Measurements from ENCODE around the gene NRG2. TPM values are rescaled to one million over a fixed set of nuclear protein-coding genes. Genes with fewer than 3 reads are reported as not detected.

NRG2 gene
- total and polyA plus RNA-seq, 4 experiments from 2014 or later = 0.11 to 0.17 (median 0.15) TPM; not detected in 1

DNA sequence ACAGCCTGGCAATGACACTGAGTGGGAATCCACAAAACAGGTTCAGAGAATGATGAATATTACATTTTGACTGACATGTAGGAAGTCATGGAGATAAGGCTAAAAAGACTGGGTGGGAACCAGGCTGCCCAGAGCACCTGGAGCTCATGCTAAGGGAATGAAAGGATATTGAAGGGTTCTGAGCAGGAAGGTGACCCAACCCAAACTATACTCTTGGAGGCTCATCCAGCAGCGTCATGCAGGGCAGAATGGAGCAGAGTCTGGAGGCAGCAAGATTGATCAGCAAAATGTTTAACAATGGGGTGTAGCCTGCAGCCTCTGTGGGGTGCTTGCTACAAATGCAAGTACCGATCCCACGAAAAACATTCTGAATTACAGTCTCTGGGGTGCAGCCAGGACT lies 127.3 kb downstream of the NRG2 start:
- POLR2A ChIA-PET (ENCODE audit: partially characterized antibody) = no interaction called here
- H3K9me3 ChIP-seq (ENCODE audit: control insufficient read depth in 1 of 2, low read length in 2 of 2) = no peaks in the 10 kb centered on the region
- no peak overlapping the region for H3K27ac ChIP-seq (ENCODE audit: low read depth, low read length)
- no peaks in the 10 kb centered on the region for H3K4me1 ChIP-seq (ENCODE audit: insufficient read depth, low read length)
- CTCF ChIA-PET (ENCODE audit: partially characterized antibody) = interaction anchor here (1.6 kb wide), 1 partner anchor 53 kb away, joined by 5 read pairs; no protein-coding TSS in a partner anchor
- Mint-ChIP-seq H3K4me1 (no peaks in the 10 kb centered on the region), H3K4me3 (no peak overlapping the region), H3K27ac (no peak overlapping the region), H3K9me3 (peaks cover 0 to 4% (median under 1%) of the 10 kb centered on the region in 8 donors), H3K27me3 (peaks cover 14 to 18% of the 10 kb centered on the region in 2 donors), H3K36me3 (no peaks in the 10 kb centered on the region)
- intact Hi-C loops (cut with micrococcal nuclease) = no loop called here
- no peaks in the 10 kb centered on the region for H3K27me3 ChIP-seq (ENCODE audit: insufficient read depth, low read length)
- no peak for DNase-seq
- H3K36me3 ChIP-seq (ENCODE audit: insufficient read depth, low read length) = no peaks in the 10 kb centered on the region
- no peak overlapping the region for H3K4me3 ChIP-seq (ENCODE audit: low read length in 2 of 2)

DNA sequence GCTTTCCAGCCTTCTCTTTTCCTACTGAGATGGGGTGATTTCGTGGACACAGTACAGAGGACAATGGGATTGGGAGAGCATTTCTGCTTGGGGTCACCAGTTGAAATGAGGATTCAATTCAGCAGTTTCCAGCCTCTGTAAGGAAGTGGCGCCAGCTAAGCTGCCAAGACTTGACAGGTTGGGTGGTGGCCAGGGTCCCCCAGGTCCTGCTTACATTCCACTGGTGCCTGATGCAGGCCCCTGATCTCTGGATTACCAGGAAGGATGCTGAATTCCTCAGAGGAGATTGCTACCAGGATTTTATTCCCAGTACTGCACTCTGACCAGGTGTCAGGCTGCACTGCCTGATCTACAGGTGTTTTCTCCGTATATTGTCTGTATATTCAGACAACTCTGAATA lies 127.8 kb downstream of the NRG2 start:
- CTCF ChIA-PET (ENCODE audit: partially characterized antibody) = interaction anchor here (1.6 kb wide), 1 partner anchor 54 kb away, joined by 5 read pairs; no protein-coding TSS in a partner anchor

DNA sequence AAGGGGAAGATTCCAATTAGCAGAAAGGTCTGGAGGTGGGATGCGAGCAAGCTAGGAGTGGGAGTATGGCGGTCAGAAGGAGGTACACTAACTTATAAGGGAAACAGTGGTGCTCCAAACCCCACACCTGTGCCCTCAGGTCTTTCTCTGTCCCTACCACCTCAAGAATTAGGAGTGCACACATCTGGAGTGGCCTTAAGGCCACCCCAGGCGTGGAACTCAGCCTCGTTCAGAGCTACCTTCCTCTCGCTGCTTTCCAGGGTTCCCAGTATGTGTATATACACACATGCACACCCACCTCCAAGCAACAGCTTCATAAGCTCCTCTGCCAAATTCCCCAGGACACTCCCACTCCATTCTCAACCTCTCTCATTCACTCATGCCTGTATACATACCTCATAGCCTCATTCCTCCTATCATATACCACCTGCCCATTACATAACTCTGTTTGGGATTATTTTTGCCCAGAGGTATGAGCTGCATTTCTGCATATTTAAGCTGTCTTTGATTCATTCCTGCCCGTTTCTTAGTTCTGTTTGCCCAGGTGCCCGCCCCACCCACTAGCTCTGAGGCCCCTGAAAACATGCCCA lies 128.8 kb downstream of the NRG2 start:
- ChIA-PET CTCF (ENCODE audit: partially characterized antibody) (interaction anchor here (1.6 kb wide), 1 partner anchor 55 kb away, joined by 5 read pairs; no protein-coding TSS in a partner anchor), POLR2A (ENCODE audit: partially characterized antibody) (no interaction called here)
- no peaks in the 10 kb centered on the region for H3K9me3 ChIP-seq (ENCODE audit: control insufficient read depth in 1 of 2, low read length in 2 of 2)
- Mint-ChIP-seq H3K9me3 (peaks cover 0 to 4% (median under 1%) of the 10 kb centered on the region in 8 donors), H3K4me1 (no peaks in the 10 kb centered on the region), H3K27ac (no peak overlapping the region), H3K36me3 (no peaks in the 10 kb centered on the region), H3K4me3 (no peak overlapping the region), H3K27me3 (peaks cover 14 to 16% of the 10 kb centered on the region in 2 donors)
- intact Hi-C loops (cut with micrococcal nuclease) = no loop called here
- no peaks in the 10 kb centered on the region for H3K36me3 ChIP-seq (ENCODE audit: insufficient read depth, low read length)
- H3K27me3 ChIP-seq (ENCODE audit: insufficient read depth, low read length) = no peaks in the 10 kb centered on the region
- no peak for DNase-seq
- no peaks in the 10 kb centered on the region for H3K4me1 ChIP-seq (ENCODE audit: insufficient read depth, low read length)
- H3K27ac ChIP-seq (ENCODE audit: low read depth, low read length) = no peak overlapping the region
- no peak overlapping the region for H3K4me3 ChIP-seq (ENCODE audit: low read length in 2 of 2)

More for the DNA sequence above, 127.8 kb downstream of the NRG2 start:
- Histone ChIP-seq H3K27ac (ENCODE audit: low read depth, low read length) (no peak overlapping the region), H3K4me3 (ENCODE audit: low read length in 2 of 2) (no peak overlapping the region), H3K36me3 (ENCODE audit: insufficient read depth, low read length) (no peaks in the 10 kb centered on the region), H3K4me1 (ENCODE audit: insufficient read depth, low read length) (no peaks in the 10 kb centered on the region), H3K9me3 (ENCODE audit: control insufficient read depth in 1 of 2, low read length in 2 of 2) (no peaks in the 10 kb centered on the region), H3K27me3 (ENCODE audit: insufficient read depth, low read length) (no peaks in the 10 kb centered on the region)
- H3K36me3 Mint-ChIP-seq = no peaks in the 10 kb centered on the region
- H3K9me3 Mint-ChIP-seq = peaks cover 0 to 4% (median under 1%) of the 10 kb centered on the region in 8 donors
- DNase-seq = no peak
- H3K27ac Mint-ChIP-seq = no peak overlapping the region
- POLR2A ChIA-PET (ENCODE audit: partially characterized antibody) = no interaction called here
- H3K4me1 Mint-ChIP-seq = no peaks in the 10 kb centered on the region
- intact Hi-C loops (cut with micrococcal nuclease) = no loop called here
- peaks cover 14 to 16% of the 10 kb centered on the region in 2 donors for H3K27me3 Mint-ChIP-seq
- H3K4me3 Mint-ChIP-seq = no peak overlapping the region

DNA sequence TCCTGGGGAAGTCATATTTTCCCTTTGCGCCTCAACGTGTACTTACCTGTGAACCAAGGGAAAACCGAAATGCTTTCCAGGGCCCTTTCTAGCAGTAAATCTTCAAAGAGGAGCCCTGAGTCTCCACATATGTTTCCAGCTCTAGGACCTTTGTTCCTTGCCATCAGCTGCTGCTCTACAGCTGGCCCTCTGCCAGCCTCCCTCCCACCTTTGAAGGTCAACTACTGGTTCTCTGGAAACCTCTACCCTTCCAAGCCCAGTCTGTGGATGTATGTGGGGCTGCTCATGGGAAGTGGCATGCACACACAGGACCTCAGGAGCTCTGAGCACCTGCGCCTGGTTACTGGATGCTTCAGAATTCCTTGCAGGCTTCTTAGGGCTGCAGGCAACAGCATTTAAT lies 130.3 kb downstream of the NRG2 start:
- intact Hi-C loops (cut with micrococcal nuclease) = no loop called here
- DNase-seq = no peak
- H3K27ac Mint-ChIP-seq = no peak overlapping the region
- POLR2A ChIA-PET (ENCODE audit: partially characterized antibody) = no interaction called here
- no peak overlapping the region for H3K4me3 Mint-ChIP-seq
- CTCF ChIA-PET (ENCODE audit: partially characterized antibody) = no interaction called here
- H3K27ac ChIP-seq (ENCODE audit: low read depth, low read length) = no peak overlapping the region
- no peaks in the 10 kb centered on the region for H3K36me3 Mint-ChIP-seq
- peaks cover 14 to 16% of the 10 kb centered on the region in 2 donors for H3K27me3 Mint-ChIP-seq
- H3K36me3 ChIP-seq (ENCODE audit: insufficient read depth, low read length) = no peaks in the 10 kb centered on the region
- no peaks in the 10 kb centered on the region for H3K4me1 ChIP-seq (ENCODE audit: insufficient read depth, low read length)
- no peaks in the 10 kb centered on the region for H3K27me3 ChIP-seq (ENCODE audit: insufficient read depth, low read length)
- no peaks in the 10 kb centered on the region for H3K4me1 Mint-ChIP-seq
- H3K9me3 Mint-ChIP-seq = peaks cover 0 to 4% (median under 1%) of the 10 kb centered on the region in 8 donors
- H3K9me3 ChIP-seq (ENCODE audit: control insufficient read depth in 1 of 2, low read length in 2 of 2) = no peaks in the 10 kb centered on the region
- no peak overlapping the region for H3K4me3 ChIP-seq (ENCODE audit: low read length in 2 of 2)

DNA sequence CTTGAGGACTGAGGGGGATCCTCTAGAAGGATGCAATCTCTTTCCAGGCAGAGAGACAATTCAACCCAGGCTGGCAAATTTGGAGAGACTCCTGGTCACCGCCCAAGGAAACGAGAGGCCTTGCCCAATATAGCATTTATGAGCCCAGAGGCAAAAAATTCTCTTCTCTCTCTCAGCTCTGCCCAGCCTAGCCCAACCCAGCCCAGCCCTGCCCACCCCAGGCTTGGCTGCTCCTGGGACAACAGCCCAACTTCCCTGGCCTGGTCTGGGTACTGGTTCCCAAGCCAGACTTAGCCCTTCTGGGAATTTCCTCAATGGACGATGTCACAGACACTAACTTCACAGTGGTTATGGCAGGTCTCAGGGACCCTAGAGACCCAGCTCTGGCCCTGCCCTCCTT lies 130.9 kb downstream of the NRG2 start:
- intact Hi-C loops (cut with micrococcal nuclease) = no loop called here
- no peak overlapping the region for H3K4me3 ChIP-seq (ENCODE audit: low read length in 2 of 2)
- Mint-ChIP-seq H3K27me3 (peaks cover 14% of the 10 kb centered on the region in 2 donors), H3K27ac (no peak overlapping the region), H3K4me1 (no peaks in the 10 kb centered on the region), H3K4me3 (no peak overlapping the region), H3K9me3 (peaks cover 0 to 4% (median 0%) of the 10 kb centered on the region in 8 donors), H3K36me3 (no peaks in the 10 kb centered on the region)
- no peaks in the 10 kb centered on the region for H3K9me3 ChIP-seq (ENCODE audit: control insufficient read depth in 1 of 2, low read length in 2 of 2)
- H3K4me1 ChIP-seq (ENCODE audit: insufficient read depth, low read length) = no peaks in the 10 kb centered on the region
- H3K36me3 ChIP-seq (ENCODE audit: insufficient read depth, low read length) = no peaks in the 10 kb centered on the region
- no peak for DNase-seq
- CTCF ChIA-PET (ENCODE audit: partially characterized antibody) = no interaction called here
- no peak overlapping the region for H3K27ac ChIP-seq (ENCODE audit: low read depth, low read length)
- H3K27me3 ChIP-seq (ENCODE audit: insufficient read depth, low read length) = no peaks in the 10 kb centered on the region
- POLR2A ChIA-PET (ENCODE audit: partially characterized antibody) = no interaction called here

DNA sequence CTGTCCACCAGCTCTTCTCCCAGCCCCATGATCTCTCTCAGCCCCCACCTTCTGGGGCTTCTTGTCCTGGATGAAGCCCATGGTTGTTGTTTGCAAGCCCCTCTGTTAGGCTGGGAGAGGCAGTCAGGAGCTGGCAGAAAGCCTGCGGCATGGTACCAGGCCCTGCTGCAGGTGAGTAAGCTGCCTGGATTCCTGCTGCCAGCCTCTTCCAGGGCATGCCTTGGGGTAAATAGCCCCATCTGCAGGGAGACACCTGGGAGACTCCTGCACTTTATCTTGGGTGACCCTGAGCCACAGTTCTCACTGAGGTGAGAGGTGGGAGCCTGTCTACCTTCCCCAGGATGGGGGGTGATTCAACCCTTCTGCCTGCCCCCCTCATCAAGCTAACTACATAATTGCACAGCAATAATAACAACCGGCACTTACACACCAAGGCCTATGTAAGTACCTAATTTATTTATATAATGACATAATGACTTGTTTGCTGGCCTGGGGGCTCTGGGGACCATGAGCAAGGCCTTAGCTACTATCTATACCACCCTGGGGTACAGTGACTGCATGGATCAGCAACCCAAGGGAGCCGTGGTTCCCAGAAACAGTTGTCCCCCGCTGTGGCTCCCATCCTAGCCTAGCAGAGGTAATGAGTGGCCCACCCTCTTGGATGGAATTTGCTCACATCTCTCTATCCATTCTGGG lies 131.5 kb downstream of the NRG2 start:
- no peak for DNase-seq
- H3K4me3 ChIP-seq (ENCODE audit: low read length in 2 of 2) = no peak overlapping the region
- H3K4me1 Mint-ChIP-seq = no peaks in the 10 kb centered on the region
- H3K9me3 ChIP-seq (ENCODE audit: control insufficient read depth in 1 of 2, low read length in 2 of 2) = no peaks in the 10 kb centered on the region
- intact Hi-C loops (cut with micrococcal nuclease) = no loop called here
- ChIA-PET CTCF (ENCODE audit: partially characterized antibody) (no interaction called here), POLR2A (ENCODE audit: partially characterized antibody) (no interaction called here)
- peaks cover 12 to 14% of the 10 kb centered on the region in 2 donors for H3K27me3 Mint-ChIP-seq
- no peak overlapping the region for H3K4me3 Mint-ChIP-seq
- no peaks in the 10 kb centered on the region for H3K27me3 ChIP-seq (ENCODE audit: insufficient read depth, low read length)
- H3K9me3 Mint-ChIP-seq = peaks cover 0 to 2% (median 0%) of the 10 kb centered on the region in 8 donors
- H3K36me3 Mint-ChIP-seq = no peaks in the 10 kb centered on the region
- H3K27ac ChIP-seq (ENCODE audit: low read depth, low read length) = no peak overlapping the region
- no peaks in the 10 kb centered on the region for H3K36me3 ChIP-seq (ENCODE audit: insufficient read depth, low read length)
- no peaks in the 10 kb centered on the region for H3K4me1 ChIP-seq (ENCODE audit: insufficient read depth, low read length)
- no peak overlapping the region for H3K27ac Mint-ChIP-seq

DNA sequence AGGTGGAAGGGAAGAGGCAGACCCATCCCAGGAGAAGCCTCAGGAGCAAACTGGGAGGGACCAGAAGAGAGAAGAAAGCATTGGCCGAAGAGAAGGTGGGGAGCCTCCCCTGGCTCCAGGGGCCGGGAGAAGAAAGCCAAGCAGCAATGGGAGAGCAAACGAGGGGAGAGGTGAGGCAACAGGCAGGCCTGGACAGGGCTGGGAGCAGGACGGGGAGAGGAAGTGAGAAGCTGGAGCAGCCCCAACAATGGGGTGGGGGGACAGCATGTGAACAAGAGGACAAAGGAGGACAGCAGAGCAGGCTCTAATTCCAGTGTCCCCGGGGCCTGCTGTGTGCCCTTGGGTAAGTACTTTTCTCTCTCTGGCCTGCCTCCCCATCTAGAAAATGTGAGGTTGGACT lies 132.2 kb downstream of the NRG2 start:
- H3K27me3 ChIP-seq (ENCODE audit: insufficient read depth, low read length) = no peaks in the 10 kb centered on the region
- no peak overlapping the region for H3K4me3 ChIP-seq (ENCODE audit: low read length in 2 of 2)
- no peaks in the 10 kb centered on the region for H3K4me1 Mint-ChIP-seq
- intact Hi-C loops (cut with micrococcal nuclease) = no loop called here
- ChIA-PET CTCF (ENCODE audit: partially characterized antibody) (no interaction called here), POLR2A (ENCODE audit: partially characterized antibody) (no interaction called here)
- no peaks in the 10 kb centered on the region for H3K36me3 Mint-ChIP-seq
- H3K4me1 ChIP-seq (ENCODE audit: insufficient read depth, low read length) = no peaks in the 10 kb centered on the region
- peaks cover 8 to 14% of the 10 kb centered on the region in 2 donors for H3K27me3 Mint-ChIP-seq
- H3K27ac ChIP-seq (ENCODE audit: low read depth, low read length) = no peak overlapping the region
- H3K36me3 ChIP-seq (ENCODE audit: insufficient read depth, low read length) = no peaks in the 10 kb centered on the region
- H3K4me3 Mint-ChIP-seq = no peak overlapping the region
- H3K9me3 ChIP-seq (ENCODE audit: control insufficient read depth in 1 of 2, low read length in 2 of 2) = no peaks in the 10 kb centered on the region
- H3K9me3 Mint-ChIP-seq = peaks cover 0 to 2% (median 0%) of the 10 kb centered on the region in 8 donors
- no peak for DNase-seq
- no peak overlapping the region for H3K27ac Mint-ChIP-seq
